Non-pigmented ciliary epithelial cell (primary cell): ENCODE data around the gene RNF130.
"Not testable (repeated sequence)": the region's sequence is repeated elsewhere in the genome, so short reads cannot be mapped to it uniquely, and the experiment has no call there.

Experiments used
- DNase-seq: peaks from one replicate; pipeline ENCODE4 v3.0.0-alpha.2; 2010; ENCODE audit warnings: low read depth

Gene RNF130

GRCh38 chr5:180103487-180104167 is 32.1 kb upstream of the RNF130 start:
- DNase-seq: no peak

GRCh38 chr5:180102636-180103035 is 31.1 kb upstream of the RNF130 start:
- no peak for DNase-seq

DNA sequence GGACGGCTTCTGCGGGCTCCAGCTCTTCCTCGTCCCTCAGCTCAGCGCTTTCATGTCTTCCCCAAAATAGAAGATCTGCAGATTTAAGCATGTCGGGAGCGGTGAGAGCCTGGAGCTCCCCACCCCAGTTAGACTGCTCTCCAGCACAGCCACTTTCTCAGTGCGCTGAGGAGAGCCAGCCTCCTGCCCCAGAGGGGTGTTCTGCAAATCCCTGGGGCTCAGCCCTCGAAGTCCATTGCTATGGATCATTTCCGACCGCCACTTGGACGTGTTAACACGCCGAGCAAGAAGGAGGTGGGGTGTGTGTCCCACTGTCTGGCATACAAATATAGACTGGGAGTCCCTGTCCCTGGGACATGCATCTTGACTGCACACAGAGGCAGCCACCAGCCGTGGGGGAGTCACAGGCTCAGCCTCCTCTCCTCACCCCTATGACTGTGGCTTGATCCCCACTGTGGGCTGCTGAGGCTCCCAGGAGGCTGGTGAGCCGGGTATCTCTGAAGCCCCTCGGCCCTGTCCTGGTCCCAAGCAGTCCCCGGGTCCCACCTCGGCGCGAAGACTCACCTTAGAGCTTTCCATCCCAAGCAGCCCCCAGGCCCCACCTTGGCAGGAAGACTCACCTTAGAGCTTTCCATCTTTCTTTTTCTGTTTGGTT is 30.0 kb upstream of the RNF130 start:
- DNase-seq: no peak

DNA sequence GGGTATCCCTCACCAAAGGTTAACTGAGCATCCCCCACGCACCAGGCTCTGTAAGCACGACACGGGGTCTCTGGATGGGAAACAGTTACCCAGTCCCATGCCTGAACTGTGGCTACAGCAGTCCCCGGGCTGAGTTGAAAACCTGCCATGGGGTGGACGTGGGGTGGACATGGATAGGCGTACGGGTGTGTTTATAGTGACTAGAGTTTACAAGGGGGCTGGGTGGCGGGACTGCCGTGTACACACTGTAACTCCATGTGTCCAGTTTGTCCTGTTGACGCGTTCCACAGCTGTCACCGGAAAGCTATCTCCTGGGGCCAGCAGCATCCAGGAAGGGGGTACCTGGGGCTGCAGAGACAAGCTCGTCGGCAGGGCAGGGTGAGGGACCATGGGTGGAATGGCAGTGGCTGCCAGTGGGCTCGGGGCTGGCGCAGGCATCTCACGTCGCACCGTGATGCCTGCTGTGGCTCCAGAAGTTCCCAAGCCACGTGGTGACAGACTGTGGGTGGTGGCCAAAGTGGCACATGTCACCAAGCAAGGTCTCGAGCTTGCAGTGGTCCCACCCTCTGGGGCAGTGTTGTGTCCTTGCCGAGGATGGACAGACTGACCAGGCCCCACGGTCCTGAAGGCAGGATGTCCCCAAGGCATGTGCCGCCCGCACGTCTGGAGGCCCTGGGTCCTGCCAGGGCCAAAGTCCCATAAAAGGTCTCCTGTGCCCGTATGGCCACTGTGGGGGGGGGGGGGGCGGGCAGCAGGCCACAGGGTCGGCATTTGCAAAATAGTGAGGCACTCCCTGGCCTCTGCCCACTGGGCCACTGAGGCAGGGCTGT is 29.3 kb upstream of the RNF130 start:
- DNase-seq: no peak

GRCh38 chr5:180099733-180100611 is 28.4 kb upstream of the RNF130 start:
- no peak for DNase-seq

DNA sequence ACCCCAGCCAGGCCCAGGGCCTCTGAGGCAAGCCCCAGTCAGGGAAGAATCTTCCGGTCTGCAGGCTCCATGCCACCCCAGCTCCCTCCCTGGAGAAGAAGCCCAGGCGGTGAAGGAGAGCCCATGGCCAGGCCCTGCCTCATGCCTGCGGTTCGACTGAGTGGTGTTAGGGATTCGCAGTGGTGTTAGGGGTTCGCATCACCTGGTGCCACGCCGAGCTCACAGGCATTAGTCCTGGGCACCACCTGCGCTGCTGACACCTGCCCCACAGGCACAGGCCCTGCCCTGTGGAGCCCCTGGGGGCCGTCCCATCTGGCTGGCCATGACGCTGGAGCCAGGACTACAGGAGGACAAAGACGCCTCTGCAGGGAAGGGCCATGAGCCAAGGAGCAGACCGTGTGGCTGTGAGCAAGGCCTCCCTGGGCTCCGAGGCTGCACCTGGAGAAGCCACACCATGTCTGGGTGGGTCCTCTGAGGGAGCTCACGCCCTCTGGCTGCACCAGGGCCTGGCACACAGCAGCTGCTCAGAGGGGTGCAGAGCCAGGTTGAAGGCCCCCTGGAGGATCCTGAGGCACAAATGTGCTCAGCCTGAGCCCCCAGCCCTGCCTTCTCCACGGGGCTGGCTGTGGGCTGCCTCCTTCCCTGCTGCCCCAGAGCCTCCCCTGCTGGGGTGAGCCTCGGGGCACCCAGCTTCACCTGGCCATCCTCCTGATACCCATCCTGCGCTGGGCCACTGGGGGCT is 27.6 kb upstream of the RNF130 start:
- no peak for DNase-seq

DNA sequence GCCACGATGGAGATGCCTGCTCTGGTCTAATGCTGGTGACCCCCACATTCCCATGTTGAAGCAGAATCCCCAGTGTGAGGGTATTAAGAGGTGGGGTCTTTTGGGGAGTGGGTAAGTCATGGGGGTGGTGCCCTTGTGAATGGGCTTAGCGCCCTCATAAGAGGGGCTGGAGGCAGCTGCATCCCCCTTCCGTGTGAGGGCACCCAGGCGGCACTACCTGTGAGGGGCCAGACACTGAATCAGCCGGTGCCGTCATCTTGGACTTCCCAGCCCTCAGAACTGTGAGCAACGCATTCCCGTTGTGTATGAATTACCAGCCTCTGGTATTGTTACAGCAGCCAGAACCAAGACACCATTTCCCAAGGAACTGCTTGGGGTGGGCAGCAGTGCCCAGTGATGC is 27.0 kb upstream of the RNF130 start:
- no peak for DNase-seq

DNA sequence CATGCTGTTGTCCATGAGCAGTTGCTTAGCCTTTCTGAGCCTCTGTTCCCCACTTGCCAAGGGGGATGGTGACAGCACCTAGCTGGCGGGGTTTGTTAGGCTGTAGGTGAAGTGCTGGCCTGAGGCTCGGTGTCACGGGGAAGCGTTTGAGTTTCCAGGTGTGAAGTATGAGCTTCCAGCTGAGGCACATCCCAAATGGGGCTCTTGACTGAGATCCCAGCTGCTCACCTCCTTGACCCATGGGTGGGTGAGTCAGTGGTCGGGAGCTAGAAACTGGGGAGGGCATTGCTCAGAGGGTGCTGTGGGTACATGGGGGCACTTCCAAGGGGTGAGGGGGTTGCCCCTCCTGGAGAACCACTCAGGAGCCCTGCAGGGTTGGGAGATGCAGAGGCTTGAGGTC is 26.4 kb upstream of the RNF130 start:
- no peak for DNase-seq

DNA sequence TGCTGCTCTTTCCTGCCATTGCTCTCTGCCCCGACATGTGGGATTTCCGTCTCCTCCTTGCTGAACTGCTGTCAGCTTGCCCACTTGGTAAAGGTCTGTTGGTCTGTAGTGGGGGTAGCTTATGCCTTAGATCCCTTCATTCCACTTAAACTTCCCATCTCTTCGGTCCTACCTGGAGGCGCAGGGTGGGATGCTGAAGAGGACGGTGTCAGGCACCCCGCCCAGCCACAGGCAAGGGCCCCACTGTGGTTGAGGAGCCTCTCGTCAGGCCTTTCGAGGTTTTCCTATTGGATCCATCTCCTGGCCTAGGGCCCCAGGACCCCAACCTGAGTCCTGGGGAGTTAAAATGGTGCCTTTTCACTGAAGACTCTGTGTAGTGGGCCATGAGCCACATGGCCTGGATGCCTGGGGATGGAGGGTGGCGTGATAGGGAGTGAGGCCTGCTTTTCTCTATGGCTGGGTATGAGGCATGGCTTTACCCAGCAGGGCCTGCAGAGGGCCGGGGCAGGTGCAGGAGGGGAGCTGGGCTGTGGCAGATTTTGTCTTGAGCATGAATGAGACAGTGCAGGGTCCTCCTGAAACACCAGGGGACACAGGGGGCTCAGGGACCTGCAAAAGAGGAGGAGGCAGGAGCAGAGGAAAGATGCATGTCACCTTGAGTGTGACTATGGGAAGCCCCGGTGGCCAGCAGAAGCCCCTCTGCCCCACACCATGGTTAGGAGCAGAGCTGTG is 25.8 kb upstream of the RNF130 start:
- DNase-seq: no peak

DNA sequence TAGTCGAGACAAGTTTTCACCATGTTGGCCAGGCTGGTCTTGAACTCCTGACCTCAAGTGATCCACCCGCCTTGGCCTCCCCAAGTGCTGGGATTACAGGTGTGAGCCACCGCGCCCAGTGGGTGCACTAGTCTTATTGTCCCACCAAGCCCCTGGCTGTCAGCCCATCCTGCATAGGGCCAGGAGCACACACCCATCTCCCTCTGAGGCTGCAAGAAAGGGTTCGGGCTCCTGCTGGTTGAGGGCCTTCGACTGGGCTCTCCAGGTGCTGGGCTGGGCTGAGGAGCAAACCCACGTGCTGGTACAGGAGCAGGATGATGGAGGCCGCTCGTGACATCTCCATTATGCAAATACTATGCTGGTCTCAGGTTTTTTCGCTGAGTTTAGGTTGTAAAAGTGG is 25.1 kb upstream of the RNF130 start:
- no peak for DNase-seq

GRCh38 chr5:180095545-180095944 is 24.0 kb upstream of the RNF130 start:
- no peak for DNase-seq

DNA sequence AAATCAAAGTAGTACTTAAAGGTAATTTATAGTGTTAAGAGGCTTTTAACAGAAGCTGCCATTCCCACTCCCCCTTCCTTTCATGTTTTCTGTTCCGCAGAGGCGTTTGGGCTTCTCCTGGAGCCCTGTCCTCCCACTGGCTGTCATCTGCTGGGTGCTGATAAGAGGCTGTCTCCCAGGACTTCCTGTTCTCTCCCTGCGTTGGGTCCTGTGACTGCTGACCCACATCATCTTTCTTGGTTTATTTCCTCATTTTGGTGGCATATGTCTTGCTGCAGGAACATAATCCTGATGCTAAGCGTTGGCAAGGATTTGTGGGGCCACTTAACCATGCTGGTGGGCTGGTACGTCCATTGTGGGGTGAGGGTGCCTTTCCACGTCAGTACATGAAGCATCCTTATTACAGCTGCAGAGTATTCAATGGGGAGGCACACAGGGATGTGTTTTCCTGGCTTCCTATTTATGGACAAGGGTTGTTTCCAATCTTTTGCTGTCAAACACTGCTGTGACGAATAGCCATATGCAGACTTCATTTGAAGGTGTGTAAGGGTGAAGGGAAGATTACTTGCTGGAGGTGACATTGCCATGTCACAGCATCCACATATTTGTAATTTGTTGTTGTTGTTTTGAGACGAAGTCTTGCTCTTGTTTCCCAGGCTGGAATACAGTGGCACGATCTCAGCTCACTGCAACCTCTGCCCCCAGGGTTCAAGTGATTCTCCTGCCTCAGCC is 22.3 kb upstream of the RNF130 start:
- no peak for DNase-seq

GRCh38 chr5:180093241-180093640 is 21.7 kb upstream of the RNF130 start:
- no peak for DNase-seq

GRCh38 chr5:180090769-180091546 is 19.4 kb upstream of the RNF130 start:
- no peak for DNase-seq

DNA sequence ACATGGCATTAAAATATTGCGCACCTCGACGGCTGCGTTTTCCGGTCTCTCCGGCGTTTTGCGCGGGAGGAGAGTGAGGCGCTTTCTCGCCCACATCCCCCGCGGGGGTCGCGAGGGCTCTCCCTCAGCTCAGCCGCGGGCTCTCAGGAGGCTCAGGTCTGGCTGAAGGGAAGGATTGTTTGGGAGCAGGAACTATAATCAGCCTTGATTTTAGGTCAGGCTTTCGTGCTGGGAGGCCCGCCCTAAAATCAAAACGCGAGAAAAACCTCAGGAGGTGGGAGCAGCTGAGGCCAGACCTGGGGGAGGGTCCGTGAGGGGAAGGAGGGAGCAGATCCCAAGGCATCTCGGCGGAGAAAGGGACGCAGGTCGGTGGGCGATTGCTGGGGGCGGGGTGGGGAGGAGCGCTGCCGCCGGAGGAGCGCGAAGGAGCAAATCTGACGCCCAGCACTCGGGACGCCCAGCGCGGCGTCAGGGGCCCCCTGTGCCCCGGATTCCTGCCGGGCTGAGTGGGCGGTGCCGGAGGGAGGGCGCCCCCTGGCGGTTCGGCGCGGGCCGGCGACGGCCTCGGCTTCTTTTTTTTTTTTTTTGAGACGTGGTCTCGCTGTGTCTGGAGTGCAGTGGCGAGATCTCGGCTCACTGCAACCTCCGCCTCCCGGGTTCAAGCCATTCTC is 18.7 kb upstream of the RNF130 start:
- no peak for DNase-seq

DNA sequence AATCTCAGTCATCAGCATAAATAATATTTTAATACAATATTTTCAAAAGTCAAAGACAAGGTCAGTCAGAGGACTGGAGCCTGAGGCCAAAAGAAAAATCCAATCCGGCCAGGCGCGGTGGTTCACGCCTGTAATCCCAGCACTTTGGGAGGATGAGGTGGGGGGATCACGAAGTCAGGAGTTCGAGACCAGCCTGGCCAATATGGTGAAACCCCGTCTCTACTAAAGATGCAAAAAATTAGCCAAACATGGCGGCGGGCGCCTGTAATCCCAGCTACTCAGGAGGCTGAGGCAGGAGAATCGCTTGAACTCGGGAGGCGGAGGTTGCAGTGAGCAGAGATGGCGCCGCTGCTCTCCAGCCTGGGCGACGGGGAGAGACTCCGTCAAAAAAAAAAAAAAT is 18.1 kb upstream of the RNF130 start:
- DNase-seq: not testable (repeated sequence)

DNA sequence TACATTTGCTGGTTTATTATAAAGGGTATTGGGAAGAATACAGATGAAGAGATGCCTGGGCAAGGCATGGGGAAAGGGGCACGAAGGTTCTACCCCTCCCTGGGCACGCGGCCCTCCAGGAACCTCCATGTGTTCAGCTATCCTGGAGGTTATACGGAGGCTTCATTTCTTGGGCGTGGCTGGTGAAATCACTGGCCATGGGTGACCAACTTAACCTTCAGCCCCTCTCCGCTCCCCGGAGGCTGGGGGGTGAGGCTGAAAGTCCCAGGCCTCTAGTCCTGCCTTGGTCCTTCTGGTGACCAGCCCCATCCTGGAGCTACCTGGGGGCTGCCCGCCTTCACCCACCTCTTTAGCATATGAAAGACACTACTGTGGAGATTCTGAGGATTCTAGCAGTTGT is 17.0 kb upstream of the RNF130 start:
- DNase-seq: no peak

DNA sequence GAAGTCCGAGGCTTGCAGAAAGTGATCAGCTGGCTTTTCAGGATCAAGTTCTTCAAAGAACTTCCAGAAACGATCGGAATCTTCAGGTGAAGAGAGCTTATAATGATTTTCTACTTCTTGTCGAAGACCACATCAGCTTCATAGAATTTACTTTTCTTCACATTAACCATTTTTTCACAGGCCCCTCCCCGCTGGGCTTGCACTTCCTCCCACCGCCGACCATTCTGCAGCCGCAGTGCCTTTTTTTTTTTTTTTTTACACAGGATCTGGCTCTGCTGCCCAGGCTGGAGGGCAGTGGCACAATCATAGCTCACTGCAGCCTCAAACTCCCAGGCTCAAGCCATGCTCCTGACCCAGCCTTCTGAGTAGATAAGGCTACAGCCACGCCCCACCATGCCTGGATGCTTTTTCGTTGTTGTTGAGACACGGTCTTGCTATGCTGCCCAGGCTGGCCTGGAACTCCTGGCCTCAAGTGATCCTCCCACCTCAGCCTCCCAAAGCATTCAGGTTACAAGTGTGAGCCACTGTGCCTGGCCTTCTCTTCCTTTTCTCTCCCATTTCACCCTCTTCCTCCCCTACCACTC is 15.3 kb upstream of the RNF130 start:
- DNase-seq: no peak
